ENCODE data around the gene PSME2.

DNA sequence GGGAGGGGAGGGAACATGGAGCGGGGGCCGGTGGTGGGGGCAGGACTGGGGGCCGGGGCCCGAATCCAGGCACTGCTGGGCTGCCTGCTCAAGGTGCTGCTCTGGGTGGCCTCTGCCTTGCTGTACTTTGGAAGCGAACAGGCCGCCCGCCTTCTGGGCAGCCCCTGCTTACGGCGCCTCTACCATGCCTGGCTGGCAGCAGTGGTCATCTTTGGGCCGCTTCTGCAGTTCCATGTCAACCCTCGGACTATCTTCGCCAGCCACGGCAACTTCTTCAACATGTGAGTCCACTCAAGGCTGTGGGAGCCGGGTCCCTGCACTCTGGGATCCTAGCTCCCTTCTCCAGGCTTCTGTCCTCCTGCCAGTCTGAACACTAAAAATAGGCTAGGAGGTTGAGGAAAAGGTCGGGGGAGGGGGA is 14.9 kb downstream of the PSME2 start:
- TF ChIP-seq, protein P1, sequence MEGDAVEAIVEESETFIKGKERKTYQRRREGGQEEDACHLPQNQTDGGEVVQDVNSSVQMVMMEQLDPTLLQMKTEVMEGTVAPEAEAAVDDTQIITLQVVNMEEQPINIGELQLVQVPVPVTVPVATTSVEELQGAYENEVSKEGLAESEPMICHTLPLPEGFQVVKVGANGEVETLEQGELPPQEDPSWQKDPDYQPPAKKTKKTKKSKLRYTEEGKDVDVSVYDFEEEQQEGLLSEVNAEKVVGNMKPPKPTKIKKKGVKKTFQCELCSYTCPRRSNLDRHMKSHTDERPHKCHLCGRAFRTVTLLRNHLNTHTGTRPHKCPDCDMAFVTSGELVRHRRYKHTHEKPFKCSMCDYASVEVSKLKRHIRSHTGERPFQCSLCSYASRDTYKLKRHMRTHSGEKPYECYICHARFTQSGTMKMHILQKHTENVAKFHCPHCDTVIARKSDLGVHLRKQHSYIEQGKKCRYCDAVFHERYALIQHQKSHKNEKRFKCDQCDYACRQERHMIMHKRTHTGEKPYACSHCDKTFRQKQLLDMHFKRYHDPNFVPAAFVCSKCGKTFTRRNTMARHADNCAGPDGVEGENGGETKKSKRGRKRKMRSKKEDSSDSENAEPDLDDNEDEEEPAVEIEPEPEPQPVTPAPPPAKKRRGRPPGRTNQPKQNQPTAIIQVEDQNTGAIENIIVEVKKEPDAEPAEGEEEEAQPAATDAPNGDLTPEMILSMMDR (conservative IDR thresholded peaks at IDR 0.05; ENCODE audit: low read length) = no peak
- TF ChIP-seq EZH2phosphoT487 (IDR thresholded peaks at IDR 0.05; ENCODE audit: borderline replicate concordance, low read depth, low read length) = no peak
